SU-DHL-6 (cell line): ENCODE data around the gene MEI1.
"Not testable (repeated sequence)": the region's sequence is repeated elsewhere in the genome, so short reads cannot be mapped to it uniquely, and the experiment has no call there.

ENCODE experiments used
- H2AFZ ChIP-seq: fragments of 200-600 bp; sonication (generic); 2 replicates; pipeline ENCODE4 v1.6.1; 2014; ENCODE audit warnings: low read depth, mild to moderate bottlenecking, moderate library complexity, mixed read lengths, antibody characterized with exemption, low read length; ENCODE audit not compliant: severe bottlenecking
- H3F3A ChIP-seq: fragments of 200-600 bp; shearing (Covaris generic); 2 replicates; pipeline ENCODE4 v1.6.0; 2016; ENCODE audit warnings: antibody characterized with exemption, mild to moderate bottlenecking; ENCODE audit not compliant: insufficient read depth
- H3K27ac ChIP-seq: fragments of 200-600 bp; sonication (generic); 2 replicates; pipeline ENCODE4 v1.5.1; 2016; ENCODE audit warnings: low read depth, mild to moderate bottlenecking, low read length, moderate library complexity, mixed read lengths
- H3K27me3 ChIP-seq: fragments of 200-600 bp; sonication (generic), shearing (Covaris generic); 2 replicates; pipeline ENCODE4 v1.6.0; 2014; ENCODE audit warnings: mild to moderate bottlenecking, low read length
- H3K36me3 ChIP-seq: fragments of 200-600 bp; sonication (generic); 2 replicates; pipeline ENCODE4 v1.6.1; 2014; ENCODE audit warnings: mild to moderate bottlenecking, low read length, mixed read lengths
- H3K4me2 ChIP-seq: fragments of 300-600, 200-600 bp; shearing (Covaris generic), sonication (generic); 2 replicates; pipeline ENCODE4 v1.6.0; 2014; ENCODE audit warnings: low read length, low read depth, mild to moderate bottlenecking; ENCODE audit not compliant: poor library complexity, severe bottlenecking
- H3K4me3 ChIP-seq: fragments of 200-600 bp; sonication (generic); 2 replicates; pipeline ENCODE4 v1.5.1; 2014; ENCODE audit warnings: antibody characterized with exemption, low read length, mild to moderate bottlenecking, mixed read lengths; ENCODE audit not compliant: insufficient read depth, poor library complexity, severe bottlenecking
- H3K79me2 ChIP-seq: fragments of 200-600 bp; sonication (generic); 2 replicates; pipeline ENCODE4 v1.6.1; 2014; ENCODE audit warnings: mild to moderate bottlenecking, low read length, moderate library complexity; ENCODE audit not compliant: insufficient read depth
- H3K9ac ChIP-seq: fragments of 200-600 bp; sonication (generic); 2 replicates; pipeline ENCODE4 v1.7.0; 2014; ENCODE audit warnings: mild to moderate bottlenecking, low read length
- H3K9me2 ChIP-seq: fragments of 200-600 bp; sonication (generic); replicated peaks from 2 replicates; pipeline ENCODE4 v1.6.1; 2014; ENCODE audit warnings: low read length; ENCODE audit not compliant: insufficient read depth
- H3K9me3 ChIP-seq: fragments of 200-600 bp; sonication (generic); 2 replicates; pipeline ENCODE4 v1.6.1; 2014; ENCODE audit warnings: low read length, mixed read lengths; ENCODE audit not compliant: insufficient read depth
- H4K20me1 ChIP-seq: fragments of 200-600 bp; sonication (generic); 2 replicates; pipeline ENCODE4 v1.6.1; 2014; ENCODE audit warnings: low read depth, mild to moderate bottlenecking, antibody characterized with exemption, low read length, moderate library complexity, mixed read lengths
- CTCF ChIP-seq: fragments of 200-600 bp; sonication (generic); IDR thresholded peaks from one replicate; pipeline ENCODE4 v1.5.1; 2017; ENCODE audit warnings: antibody characterized with exemption, mild to moderate bottlenecking, low read length, moderate library complexity; ENCODE audit not compliant: insufficient read depth, poor library complexity, severe bottlenecking
- EZH2phosphoT487 ChIP-seq: fragments of 200-600 bp; sonication (generic), shearing (Covaris generic); conservative IDR thresholded peaks from 2 replicates; pipeline ENCODE4 v1.6.1; 2018; ENCODE audit warnings: mild to moderate bottlenecking, antibody characterized with exemption, low read length, moderate library complexity, mixed read lengths

MEI1 gene

GRCh38 chr22:41834005-41834944 lies 135.0 kb downstream of the MEI1 start:
- no peaks in the 10 kb centered on the region for H3K9me2 ChIP-seq
- no peaks in the 10 kb centered on the region for H4K20me1 ChIP-seq
- H3K79me2 ChIP-seq: peaks cover 61% of the 10 kb centered on the region
- 0 out of 2 replicates have a peak, but pooled peaks cover 4% of the 10 kb centered on the region for H3K9me3 ChIP-seq
- TF ChIP-seq EZH2phosphoT487 (no peak), CTCF (no peak)
- peak overlapping the region; percentile 90 for H3K27ac ChIP-seq
- peak overlapping the region; percentile 94 for H3K9ac ChIP-seq
- peaks cover 22% of the 10 kb centered on the region for H3K36me3 ChIP-seq
- peak overlapping the region; percentile 77 for H3K4me2 ChIP-seq
- H3K27me3 ChIP-seq: no peaks in the 10 kb centered on the region
- no peak overlapping the region for H2AFZ ChIP-seq
- H3F3A ChIP-seq: peaks cover 22% of the 10 kb centered on the region
- peak overlapping the region; percentile 76 for H3K4me3 ChIP-seq

GRCh38 chr22:41835462-41835861 lies 136.2 kb downstream of the MEI1 start:
- Histone ChIP-seq H3F3A (peaks cover 11% of the 10 kb centered on the region), H3K27ac (peak overlapping the region; percentile 3; the same call in 1 of the 2 replicates), H3K79me2 (peaks cover 73% of the 10 kb centered on the region), H3K4me2 (peak overlapping the region; percentile 15), H3K36me3 (peaks cover 25% of the 10 kb centered on the region)
- not testable (repeated sequence) for H3K9me3 ChIP-seq, H4K20me1 ChIP-seq, H3K4me3 ChIP-seq, H3K9ac ChIP-seq, H3K27me3 ChIP-seq, H2AFZ ChIP-seq, H3K9me2 ChIP-seq

- H3K27ac ChIP-seq: no peak overlapping the region; the same call in 1 of the 2 replicates
- no peak overlapping the region for H3K4me2 ChIP-seq
- peaks cover 84% of the 10 kb centered on the region for H3K79me2 ChIP-seq
Measured at GRCh38 chr22:41836551-41836950, 137.2 kb downstream of the MEI1 start.

More at GRCh38 chr22:41836551-41836950, 137.2 kb downstream of the MEI1 start:
- H3K4me3 ChIP-seq: no peak overlapping the region
- H3K9ac ChIP-seq: no peak overlapping the region
- TF ChIP-seq EZH2phosphoT487: no peak
- no peak for TF ChIP-seq CTCF
- H3K36me3 ChIP-seq: peaks cover 31% of the 10 kb centered on the region
- peaks cover 4% of the 10 kb centered on the region; the same call in 1 of the 2 replicates for H4K20me1 ChIP-seq
- H3K9me2 ChIP-seq: no peaks in the 10 kb centered on the region
- H3K9me3 ChIP-seq: 0 out of 2 replicates have a peak, but pooled peaks cover 4% of the 10 kb centered on the region
- no peaks in the 10 kb centered on the region for H3K27me3 ChIP-seq
- no peak overlapping the region for H2AFZ ChIP-seq
- peaks cover 10% of the 10 kb centered on the region for H3F3A ChIP-seq
